GM12874 (cell line): ENCODE data around the gene ZNF488.

Source experiments
- CTCF ChIP-seq: IDR thresholded peaks from 2 replicates; pipeline ENCODE4 v1.5.1; 2011; ENCODE audit warnings: low read depth, mild to moderate bottlenecking, control low read depth, low read length, moderate library complexity; ENCODE audit not compliant: insufficient read depth

Gene ZNF488

GRCh38 chr10:47402641-47403301 lies 18.7 kb upstream of the ZNF488 start:
- no peak for TF ChIP-seq CTCF

- no peak for TF ChIP-seq CTCF
Measured at GRCh38 chr10:47401874-47402640, 18.0 kb upstream of the ZNF488 start.

GRCh38 chr10:47401210-47401609 lies 17.1 kb upstream of the ZNF488 start:
- TF ChIP-seq CTCF, result no peak

- TF ChIP-seq CTCF, result no peak
Measured at GRCh38 chr10:47400786-47401185, 16.7 kb upstream of the ZNF488 start.

GRCh38 chr10:47400251-47400650 lies 16.2 kb upstream of the ZNF488 start:
- no peak for TF ChIP-seq CTCF

DNA sequence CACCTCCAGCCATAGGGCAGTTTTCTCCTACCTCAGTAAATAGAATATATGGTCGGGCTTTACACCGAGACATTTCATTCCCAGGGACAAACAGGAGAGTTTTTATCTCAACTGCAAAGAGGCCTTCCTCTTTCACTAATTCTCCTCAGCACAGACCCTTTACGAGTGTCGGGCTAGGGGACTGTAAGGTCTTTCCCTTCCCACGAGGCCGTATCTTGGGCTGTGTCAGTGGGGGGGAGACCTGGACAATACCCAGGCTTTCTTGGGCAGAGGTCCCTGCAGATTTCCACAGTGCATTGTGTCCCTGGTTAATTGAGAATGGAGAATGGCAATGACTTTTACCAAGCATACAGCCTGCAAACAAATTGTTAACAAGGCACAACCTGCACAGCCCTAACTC lies 13.2 kb upstream of the ZNF488 start:
- TF ChIP-seq CTCF, result no peak

GRCh38 chr10:47396311-47396717 lies 12.2 kb upstream of the ZNF488 start:
- no peak for TF ChIP-seq CTCF
